Measurements from ENCODE around the gene HSD17B1.

The HSD17B1 gene

GRCh38 chr17:42568341-42569111, 15.8 kb downstream of the HSD17B1 start:
- DNase-seq = no peak

GRCh38 chr17:42571435-42572225, 18.9 kb downstream of the HSD17B1 start:
- DNase-seq = no peak

GRCh38 chr17:42573095-42573494, 20.4 kb downstream of the HSD17B1 start:
- DNase-seq = no peak

- no peak for DNase-seq
Observed at GRCh38 chr17:42574463-42574862, 21.7 kb downstream of the HSD17B1 start.

GRCh38 chr17:42577140-42577531, 24.4 kb downstream of the HSD17B1 start:
- DNase-seq = peak; percentile 50

GRCh38 chr17:42577532-42578281, 25.0 kb downstream of the HSD17B1 start, which contains the start of gene PSMC3IP:
Gene PSMC3IP, minus strand, starts transcription at chr17:42577729. Its CDS starts 43 bp downstream, at chr17:42577686.
- DNase-seq = peak; percentile 99

GRCh38 chr17:42578282-42578869, 25.7 kb downstream of the HSD17B1 start:
- peak; percentile 95 for DNase-seq

- no peak for DNase-seq
Observed at GRCh38 chr17:42579794-42580551, 27.2 kb downstream of the HSD17B1 start.

- no peak for DNase-seq
Observed at GRCh38 chr17:42581744-42582270, 29.1 kb downstream of the HSD17B1 start.

- DNase-seq = peak; percentile 59
Observed at GRCh38 chr17:42584880-42585279, 32.2 kb downstream of the HSD17B1 start.

GRCh38 chr17:42585353-42585752, 32.6 kb downstream of the HSD17B1 start:
- no peak for DNase-seq

- DNase-seq = no peak
Observed at GRCh38 chr17:42586514-42587230, 33.9 kb downstream of the HSD17B1 start.

GRCh38 chr17:42590886-42591285, 38.2 kb downstream of the HSD17B1 start:
- no peak for DNase-seq

GRCh38 chr17:42591411-42591810, 38.7 kb downstream of the HSD17B1 start:
- DNase-seq = no peak

- DNase-seq = no peak
Observed at GRCh38 chr17:42596386-42596785, 43.7 kb downstream of the HSD17B1 start.

GRCh38 chr17:42598905-42599304, 46.2 kb downstream of the HSD17B1 start:
- no peak for DNase-seq

- DNase-seq = no peak
Observed at GRCh38 chr17:42603318-42603717, 50.6 kb downstream of the HSD17B1 start.
